Measurements from ENCODE around the gene CILP2.

The CILP2 gene

GRCh38 chr19:19490214-19490968, 47.7 kb upstream of the CILP2 start:
- peaks cover 41% of the 10 kb centered on the region for H3K79me2 ChIP-seq (ENCODE audit: insufficient read depth, low read length)
- no peak overlapping the region for H3K9ac ChIP-seq (ENCODE audit: low read length)
- H3K27ac ChIP-seq (ENCODE audit: low read depth, low read length), result peak overlapping the region; percentile 71

DNA sequence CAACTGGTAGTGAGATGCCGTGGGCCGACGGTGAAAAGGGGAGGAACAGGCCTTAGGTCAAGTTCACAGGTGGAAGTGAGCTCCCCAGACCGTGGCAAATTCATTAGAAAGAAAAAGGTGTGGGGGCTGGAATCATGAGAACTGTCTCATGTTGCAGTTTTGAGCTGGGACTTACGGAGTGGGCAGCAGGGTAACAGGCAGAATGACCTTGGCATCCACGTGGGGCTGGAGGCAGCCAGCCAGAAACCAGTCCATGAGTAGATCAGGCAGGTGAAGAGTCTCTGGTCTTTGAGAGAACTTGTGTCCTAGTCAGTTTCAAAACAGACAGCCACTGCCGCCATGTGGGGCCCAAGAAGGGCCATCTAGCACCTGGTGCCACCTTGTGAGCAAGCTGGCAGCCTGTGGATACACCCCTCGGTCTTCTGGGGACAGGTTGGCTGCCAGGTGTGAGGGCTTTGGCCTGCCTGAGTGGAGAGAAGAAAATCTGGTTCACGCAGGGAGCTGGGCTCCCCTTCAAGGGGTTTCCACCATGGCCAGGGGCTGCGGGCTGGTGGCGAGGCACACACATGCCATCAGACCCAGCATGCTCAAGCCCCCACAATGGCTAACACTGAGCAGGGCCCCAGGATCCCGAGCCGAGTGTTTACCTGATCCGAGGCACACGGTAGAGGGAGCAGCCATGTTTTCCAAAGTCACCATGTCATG, 46.6 kb upstream of the CILP2 start:
- H3K36me3 ChIP-seq (ENCODE audit: low read length), result no peaks in the 10 kb centered on the region; the same call in 1 of the 2 replicates
- H3K9me3 ChIP-seq (ENCODE audit: insufficient read depth, low read length), result no peaks in the 10 kb centered on the region
- H3K9me2 ChIP-seq (replicated peaks; ENCODE audit: insufficient read depth, low read length), result no peaks in the 10 kb centered on the region
- H3K9ac ChIP-seq (ENCODE audit: low read length), result no peak overlapping the region
- no peak overlapping the region for H3K4me2 ChIP-seq (ENCODE audit: low read depth, low read length, poor library complexity, severe bottlenecking)
- no peaks in the 10 kb centered on the region for H4K20me1 ChIP-seq (ENCODE audit: low read depth, low read length)
- no peak overlapping the region for H3K4me3 ChIP-seq (ENCODE audit: insufficient read depth, low read length, poor library complexity, severe bottlenecking)
- H3K27ac ChIP-seq (ENCODE audit: low read depth, low read length), result no peak overlapping the region
- H3K79me2 ChIP-seq (ENCODE audit: insufficient read depth, low read length), result peaks cover 30% of the 10 kb centered on the region
- TF ChIP-seq CTCF (IDR thresholded peaks at IDR 0.05; ENCODE audit: insufficient read depth, low read length, poor library complexity, severe bottlenecking) (no peak), EZH2phosphoT487 (conservative IDR thresholded peaks at IDR 0.05; ENCODE audit: low read length) (no peak)
- H3K27me3 ChIP-seq (ENCODE audit: low read length), result no peaks in the 10 kb centered on the region
- peaks cover 17% of the 10 kb centered on the region for H3F3A ChIP-seq (ENCODE audit: insufficient read depth)
- no peak overlapping the region for H2AFZ ChIP-seq (ENCODE audit: low read depth, low read length, severe bottlenecking)

More at GRCh38 chr19:19490214-19490968, 47.7 kb upstream of the CILP2 start:
- H3K9me3 ChIP-seq (ENCODE audit: insufficient read depth, low read length), result no peaks in the 10 kb centered on the region
- H3K9me2 ChIP-seq (replicated peaks; ENCODE audit: insufficient read depth, low read length), result no peaks in the 10 kb centered on the region
- no peaks in the 10 kb centered on the region for H3K36me3 ChIP-seq (ENCODE audit: low read length)
- no peaks in the 10 kb centered on the region for H4K20me1 ChIP-seq (ENCODE audit: low read depth, low read length)
- H3F3A ChIP-seq (ENCODE audit: insufficient read depth), result peaks cover 17% of the 10 kb centered on the region
- peak overlapping the region; percentile 14 for H3K4me2 ChIP-seq (ENCODE audit: low read depth, low read length, poor library complexity, severe bottlenecking)
- H2AFZ ChIP-seq (ENCODE audit: low read depth, low read length, severe bottlenecking), result no peak overlapping the region
- H3K27me3 ChIP-seq (ENCODE audit: low read length), result no peaks in the 10 kb centered on the region
- no peak overlapping the region for H3K4me3 ChIP-seq (ENCODE audit: insufficient read depth, low read length, poor library complexity, severe bottlenecking)
- TF ChIP-seq CTCF (IDR thresholded peaks at IDR 0.05; ENCODE audit: insufficient read depth, low read length, poor library complexity, severe bottlenecking) (peak; percentile 87), EZH2phosphoT487 (conservative IDR thresholded peaks at IDR 0.05; ENCODE audit: low read length) (no peak)

DNA sequence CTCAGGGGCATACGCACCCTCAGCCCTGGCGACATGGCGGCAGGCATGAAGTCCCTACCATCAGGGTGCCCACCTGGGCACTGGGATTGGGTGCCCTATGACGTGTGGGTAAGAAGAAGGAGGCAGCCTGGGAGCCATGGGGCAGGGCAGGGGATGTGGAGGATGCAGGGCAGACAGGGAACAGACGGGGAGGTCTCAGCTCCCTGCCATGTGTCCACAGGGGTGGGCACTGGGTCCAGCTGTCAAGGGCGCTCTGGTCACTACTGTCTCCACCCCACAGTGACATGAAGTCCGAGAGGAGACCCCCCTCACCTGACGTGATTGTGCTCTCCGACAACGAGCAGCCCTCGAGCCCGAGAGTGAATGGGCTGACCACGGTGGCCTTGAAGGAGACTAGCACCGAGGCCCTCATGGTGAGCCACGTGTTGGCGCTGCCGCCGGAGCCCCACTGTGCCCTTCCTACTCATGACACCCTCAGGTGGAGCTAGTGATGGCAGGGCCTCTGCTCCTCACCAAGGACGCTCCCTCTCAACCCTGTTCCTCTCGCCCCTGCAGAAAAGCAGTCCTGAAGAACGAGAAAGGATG, 45.9 kb upstream of the CILP2 start:
- Histone ChIP-seq H2AFZ (ENCODE audit: low read depth, low read length, severe bottlenecking) (no peak overlapping the region), H3K27ac (ENCODE audit: low read depth, low read length) (no peak overlapping the region), H3F3A (ENCODE audit: insufficient read depth) (peaks cover 17% of the 10 kb centered on the region), H4K20me1 (ENCODE audit: low read depth, low read length) (no peaks in the 10 kb centered on the region), H3K4me2 (ENCODE audit: low read depth, low read length, poor library complexity, severe bottlenecking) (no peak overlapping the region), H3K36me3 (ENCODE audit: low read length) (no peaks in the 10 kb centered on the region; the same call in 1 of the 2 replicates), H3K27me3 (ENCODE audit: low read length) (no peaks in the 10 kb centered on the region), H3K4me3 (ENCODE audit: insufficient read depth, low read length, poor library complexity, severe bottlenecking) (no peak overlapping the region), H3K9me2 (replicated peaks; ENCODE audit: insufficient read depth, low read length) (no peaks in the 10 kb centered on the region), H3K9ac (ENCODE audit: low read length) (no peak overlapping the region), H3K9me3 (ENCODE audit: insufficient read depth, low read length) (no peaks in the 10 kb centered on the region), H3K79me2 (ENCODE audit: insufficient read depth, low read length) (peaks cover 28% of the 10 kb centered on the region)
- TF ChIP-seq EZH2phosphoT487 (conservative IDR thresholded peaks at IDR 0.05; ENCODE audit: low read length), result no peak
- no peak for TF ChIP-seq CTCF (IDR thresholded peaks at IDR 0.05; ENCODE audit: insufficient read depth, low read length, poor library complexity, severe bottlenecking)
